GM21367 (cell line): ENCODE measurements around the gene SNRPD1.
"Not testable (repeated sequence)": the region's sequence is repeated elsewhere in the genome, so short reads cannot be mapped to it uniquely, and the experiment has no call there.

Experiments used
- ATAC-seq: cut with Tn5 transposase; IDR thresholded peaks from one replicate; pipeline ENCODE4 v1.9.1; 2021; ENCODE audit not compliant: unreplicated experiment

Gene SNRPD1

DNA sequence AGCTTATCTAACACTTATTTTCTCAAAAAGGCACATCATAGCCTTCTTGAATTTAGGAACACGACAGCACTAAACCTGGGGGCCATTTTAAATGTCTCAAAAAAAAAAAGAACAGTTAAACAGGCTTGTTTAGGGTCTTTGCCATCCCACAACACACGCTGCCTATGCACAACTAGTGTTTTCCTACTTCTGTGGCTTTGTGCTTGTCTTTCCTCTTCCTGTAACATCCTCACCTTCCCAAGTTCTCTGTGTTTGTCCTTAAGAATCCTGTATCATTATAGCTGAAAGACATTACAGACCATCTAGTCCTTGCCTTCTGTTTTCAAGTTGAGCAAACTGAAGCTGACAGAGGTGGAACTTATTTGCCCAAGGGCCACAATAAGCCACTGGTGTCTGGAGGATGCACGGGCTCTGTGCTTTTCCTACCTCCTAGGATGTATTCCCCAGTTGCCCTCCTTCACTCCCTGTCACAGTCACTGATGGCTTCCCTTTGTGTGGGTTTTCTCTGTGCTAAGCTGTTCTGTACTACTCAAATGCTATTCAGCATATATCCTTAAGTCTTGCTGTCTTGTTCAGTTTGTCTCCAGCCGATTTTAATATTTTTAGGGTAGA is 22.6 kb downstream of the SNRPD1 start:
- ATAC-seq, result no peak

DNA sequence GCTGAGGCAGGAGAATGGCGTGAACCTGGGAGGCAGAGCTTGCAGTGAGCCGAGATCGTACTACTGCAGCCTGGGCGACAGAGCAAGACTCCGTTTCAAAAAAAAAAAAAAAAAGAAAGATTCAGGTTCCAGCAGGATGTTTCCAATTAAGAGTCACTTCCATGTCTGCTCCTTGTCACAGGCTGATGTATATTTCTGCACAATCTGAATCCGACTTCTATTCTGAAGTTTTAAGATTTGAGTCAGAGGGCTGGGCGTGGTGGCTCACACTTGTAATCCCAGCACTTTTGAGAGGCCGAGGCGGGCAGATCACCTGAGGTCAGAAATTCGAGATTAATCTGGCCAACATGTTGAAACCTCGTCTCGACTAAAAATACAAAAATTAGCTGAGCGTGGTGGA is 24.7 kb downstream of the SNRPD1 start:
- no peak for ATAC-seq

DNA sequence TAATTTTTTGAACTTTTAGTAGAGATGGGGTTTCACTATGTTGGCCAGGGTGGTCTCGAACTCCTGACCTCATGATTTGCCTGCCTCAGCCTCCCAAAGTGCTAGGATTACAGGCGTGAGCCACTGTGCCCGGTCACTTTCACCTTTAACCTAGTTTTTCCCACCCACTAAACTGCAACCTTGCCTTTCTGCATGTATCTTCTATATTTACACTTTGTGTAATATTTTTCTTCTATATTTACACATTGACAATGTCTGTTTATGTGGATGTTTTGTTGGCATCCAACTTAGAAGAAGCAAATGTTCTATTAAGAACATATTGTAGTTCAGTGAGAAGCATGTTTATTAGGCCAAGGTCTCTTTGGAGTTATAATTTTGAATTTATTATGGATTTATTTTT is 26.7 kb downstream of the SNRPD1 start:
- ATAC-seq, result no peak

DNA sequence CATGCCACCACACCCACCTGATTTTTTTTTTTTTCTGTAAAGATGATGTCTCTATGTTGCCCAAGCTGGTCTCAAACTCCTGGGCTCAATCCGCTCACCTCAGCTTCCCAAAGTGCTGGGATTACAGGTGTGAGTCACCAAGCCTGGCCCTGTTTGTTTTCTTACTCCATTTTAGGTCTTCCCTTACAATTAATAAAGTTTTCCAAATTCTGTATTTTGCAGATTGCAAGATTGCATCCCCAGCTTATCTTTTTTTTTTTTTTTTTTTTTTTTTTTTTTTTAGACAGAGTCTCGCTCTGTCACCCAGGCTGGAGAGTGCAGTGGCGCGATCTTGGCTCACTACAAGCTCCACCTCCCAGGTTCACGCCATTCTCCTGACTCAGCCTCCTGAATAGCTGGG is 28.3 kb downstream of the SNRPD1 start:
- not testable (repeated sequence) for ATAC-seq

DNA sequence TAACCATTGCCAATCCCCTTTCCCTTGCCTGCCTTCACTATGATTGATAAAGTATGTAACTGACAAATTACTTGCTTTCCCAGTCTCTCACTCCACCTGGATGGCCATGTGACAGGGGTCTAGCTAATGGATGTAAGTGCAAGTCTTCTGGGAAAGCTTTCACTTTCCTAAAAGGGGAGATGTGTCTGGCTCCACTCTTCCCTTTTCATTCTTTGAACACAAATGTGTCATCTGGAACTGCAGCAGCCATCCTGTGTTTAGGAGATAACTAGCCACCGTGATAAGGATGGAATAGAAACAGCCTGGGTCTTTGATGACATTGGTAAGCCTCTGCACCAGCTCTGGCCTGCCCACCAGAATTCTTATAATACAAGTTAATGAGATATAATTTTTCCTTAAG is 38.2 kb downstream of the SNRPD1 start:
- no peak for ATAC-seq

DNA sequence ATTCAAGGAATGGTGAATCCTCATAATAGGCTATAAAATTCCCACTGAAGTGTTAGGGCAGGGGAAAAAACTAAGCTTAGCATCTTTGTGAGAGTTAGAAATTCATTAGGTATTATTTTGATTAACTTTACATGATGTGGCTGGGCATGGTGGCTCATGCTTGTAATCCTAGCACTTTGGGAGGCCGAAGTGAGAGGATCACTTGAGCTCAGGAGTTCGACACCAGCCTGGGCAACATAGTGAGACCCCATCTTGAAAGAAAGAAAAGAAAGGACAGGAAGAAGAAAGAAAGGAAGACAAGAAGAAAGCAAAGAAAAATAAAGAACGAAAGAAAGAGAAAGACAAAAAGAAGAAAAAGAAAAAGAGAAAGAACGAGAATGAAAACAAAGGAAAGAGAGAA is 40.0 kb downstream of the SNRPD1 start:
- ATAC-seq, result no peak

DNA sequence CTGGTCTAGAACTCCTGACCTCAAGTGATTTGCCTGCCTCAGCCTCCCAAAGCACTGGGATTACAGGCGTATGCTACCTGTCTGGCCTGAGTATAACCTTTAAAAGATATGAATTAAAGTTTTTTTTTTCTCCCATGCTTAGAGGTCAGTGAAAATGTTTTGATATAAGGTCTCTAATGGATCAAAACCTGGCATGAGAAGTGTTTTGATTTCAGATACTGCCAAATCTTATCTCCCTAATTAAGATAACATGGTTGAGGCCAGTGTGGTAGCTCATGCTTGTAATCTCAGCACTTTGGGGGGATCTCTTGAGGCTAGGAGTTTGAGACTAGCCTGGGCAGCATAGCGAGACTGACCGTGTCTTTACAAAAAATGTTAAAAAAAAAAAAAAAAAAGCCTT is 41.2 kb downstream of the SNRPD1 start:
- ATAC-seq, result no peak

DNA sequence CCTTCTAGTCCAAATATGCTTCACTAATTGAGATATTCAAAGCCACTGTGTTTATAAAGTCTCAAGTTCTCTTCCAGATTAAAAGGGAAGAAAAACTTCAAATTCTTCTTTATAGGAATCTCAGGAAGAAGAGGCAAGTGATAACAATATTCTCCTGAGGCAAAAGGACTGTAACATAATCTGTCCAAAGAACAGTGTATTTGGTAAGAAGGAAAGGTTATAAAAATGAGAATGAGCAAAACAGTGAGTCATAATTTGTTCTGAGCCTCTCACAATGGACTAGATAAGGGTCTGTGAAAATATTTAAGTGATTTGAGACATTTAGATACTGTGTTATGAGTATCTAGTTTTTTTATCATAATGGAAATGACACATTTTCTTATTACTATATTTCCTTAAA is 44.3 kb downstream of the SNRPD1 start:
- no peak for ATAC-seq

DNA sequence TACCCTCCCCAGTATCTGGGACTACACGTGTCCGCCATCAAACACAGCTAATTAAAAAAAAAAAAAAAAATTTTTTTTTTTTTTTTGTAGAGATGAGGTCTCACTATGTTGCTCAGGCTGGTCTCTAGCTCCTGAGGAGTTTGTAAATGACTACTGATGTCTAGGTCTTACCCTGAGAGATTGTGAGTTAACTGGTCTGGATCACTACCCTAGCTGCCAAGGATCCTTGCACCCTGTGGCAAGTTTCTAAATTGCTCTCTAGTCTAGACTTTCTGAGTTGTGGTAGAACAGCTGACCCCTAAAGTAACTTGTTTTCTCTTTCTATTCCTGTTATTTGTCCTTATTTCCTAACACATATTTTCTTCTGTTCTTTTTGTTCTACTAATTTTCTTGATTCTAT is 48.0 kb downstream of the SNRPD1 start:
- ATAC-seq, result no peak

DNA sequence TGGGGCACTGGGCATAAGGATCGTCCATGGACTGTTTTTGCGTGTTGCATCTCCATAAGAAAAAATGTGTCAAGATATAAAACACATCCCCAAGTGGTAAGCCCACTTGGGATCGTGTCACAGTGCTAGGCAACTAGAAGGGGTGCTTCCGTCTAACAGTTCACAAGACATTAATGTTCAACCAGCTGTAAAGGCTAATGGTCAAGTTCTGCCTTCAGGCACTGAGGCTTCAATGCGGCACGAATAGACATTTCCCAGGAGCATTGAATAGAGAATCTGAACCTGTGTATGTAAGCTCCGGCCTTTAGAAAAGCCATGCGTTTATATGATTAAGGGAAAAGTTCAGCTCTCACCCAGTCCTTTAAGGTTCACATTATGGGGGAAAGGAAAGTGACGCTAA is 50.5 kb downstream of the SNRPD1 start:
- no peak for ATAC-seq

DNA sequence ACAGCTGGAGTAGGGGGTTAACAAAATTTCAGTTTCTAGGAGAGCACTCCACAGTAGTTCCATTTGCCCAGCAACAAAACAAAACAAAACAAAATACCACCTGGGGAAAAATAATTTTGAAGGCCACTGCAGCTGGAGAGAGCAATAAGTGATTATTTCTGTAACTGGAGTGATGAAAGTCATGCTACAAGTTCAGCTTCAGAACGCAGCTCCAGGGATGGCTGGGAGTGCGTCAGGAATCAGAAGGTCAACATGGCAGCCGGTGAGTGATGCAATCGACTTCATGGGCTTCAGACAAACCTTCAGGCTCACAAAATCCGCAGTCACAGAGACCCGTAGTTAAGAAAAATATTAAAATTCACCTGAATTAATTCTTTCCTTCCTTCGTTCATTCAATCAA is 51.5 kb downstream of the SNRPD1 start:
- no peak for ATAC-seq

DNA sequence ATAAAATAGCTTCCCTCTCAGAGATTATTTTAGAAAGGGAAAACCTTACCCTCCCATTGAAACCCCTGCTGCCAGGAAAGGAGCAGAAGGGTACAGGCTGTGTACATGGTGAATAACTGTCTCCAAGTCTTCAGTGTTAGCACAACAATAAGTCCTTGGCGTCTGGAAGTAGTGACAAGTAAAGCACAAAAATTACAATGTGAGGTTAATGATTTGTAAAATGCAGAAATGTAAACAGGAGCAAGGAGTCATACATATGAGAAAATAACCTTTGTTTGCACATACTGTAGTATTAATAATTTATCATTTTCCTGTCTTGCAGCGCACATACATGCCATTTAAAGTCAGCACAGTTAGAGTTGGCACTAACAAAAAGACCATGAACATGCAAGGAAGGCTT is 52.0 kb downstream of the SNRPD1 start:
- ATAC-seq, result no peak

DNA sequence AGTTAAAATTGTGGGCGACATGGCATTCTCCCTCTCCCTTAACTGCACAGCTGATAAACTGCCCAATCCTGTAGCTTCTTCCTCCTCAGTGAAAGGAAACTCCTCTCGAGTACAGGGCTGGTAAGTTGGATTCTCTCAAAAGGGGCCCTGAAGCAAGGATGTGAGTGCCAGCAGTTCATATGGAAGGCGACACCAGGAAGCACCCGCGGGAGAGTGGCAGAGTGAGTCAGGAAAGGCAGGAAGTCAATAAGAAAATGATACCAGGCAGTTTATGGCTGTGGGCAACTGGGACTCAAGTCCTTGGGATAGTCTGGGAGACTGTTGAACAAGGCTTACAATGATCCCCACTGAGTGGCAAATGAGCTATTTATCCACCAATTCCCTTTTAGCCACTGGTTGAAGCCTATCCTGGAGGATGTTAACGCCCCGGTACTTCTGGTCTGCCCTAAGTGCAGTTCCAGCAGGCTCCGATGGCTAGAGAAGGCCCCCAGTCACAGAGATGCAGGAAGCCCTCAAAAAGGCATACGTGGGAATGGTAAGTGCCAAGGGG is 57.7 kb downstream of the SNRPD1 start:
- no peak for ATAC-seq

DNA sequence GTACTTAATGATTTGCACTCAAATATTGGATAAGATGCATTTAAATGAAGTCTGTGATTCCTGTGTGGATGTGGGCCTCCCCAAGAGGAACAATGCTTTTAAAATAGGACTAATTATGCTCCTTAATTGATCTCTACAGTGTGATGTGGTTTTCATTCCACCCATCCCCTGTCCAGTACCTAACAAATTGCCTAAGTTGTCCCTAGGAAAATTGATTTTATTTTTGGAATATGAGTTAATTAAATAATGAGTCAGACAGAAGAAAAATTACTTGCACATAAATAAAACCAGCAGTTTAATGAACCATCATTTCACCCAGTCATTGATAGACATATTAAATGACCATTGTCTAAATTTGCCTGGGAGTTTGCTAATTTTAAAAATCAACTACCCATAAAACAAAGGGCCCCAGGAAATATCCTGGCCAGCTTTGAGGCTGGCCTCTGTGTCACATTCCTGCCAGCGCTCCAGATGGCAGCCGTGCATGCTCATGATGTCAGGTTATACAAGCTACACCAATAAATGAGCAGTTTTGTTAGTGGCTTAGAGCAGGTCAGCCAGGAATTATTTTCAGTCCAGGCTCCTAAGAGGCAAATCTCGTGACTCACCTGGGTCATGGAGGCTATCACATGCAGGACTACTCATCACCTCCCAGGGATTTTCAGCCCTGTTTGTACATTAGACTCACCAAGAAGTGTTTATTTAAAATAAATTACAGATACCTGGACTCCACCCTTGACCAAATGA is 60.6 kb downstream of the SNRPD1 start:
- ATAC-seq, result no peak

DNA sequence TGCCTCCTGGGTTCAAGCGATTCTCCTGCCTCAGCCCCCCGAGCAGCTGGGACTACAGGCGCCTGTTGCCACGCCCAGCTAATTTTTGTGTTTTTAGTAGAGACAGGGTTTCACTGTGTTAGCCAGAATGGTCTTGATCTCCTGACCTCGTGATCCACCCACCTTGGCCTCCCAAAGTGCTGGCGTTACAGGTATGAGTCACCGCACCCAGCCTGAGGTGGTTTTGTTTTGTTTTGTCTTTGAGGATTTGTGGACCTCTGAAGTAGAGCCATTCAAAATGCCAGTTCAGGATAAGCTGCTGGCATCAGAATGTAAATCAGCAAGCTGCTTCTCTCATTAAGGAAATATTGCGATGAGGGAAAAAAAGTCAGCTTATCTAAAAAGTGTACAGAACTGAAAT is 63.2 kb downstream of the SNRPD1 start:
- ATAC-seq, result not testable (repeated sequence)

DNA sequence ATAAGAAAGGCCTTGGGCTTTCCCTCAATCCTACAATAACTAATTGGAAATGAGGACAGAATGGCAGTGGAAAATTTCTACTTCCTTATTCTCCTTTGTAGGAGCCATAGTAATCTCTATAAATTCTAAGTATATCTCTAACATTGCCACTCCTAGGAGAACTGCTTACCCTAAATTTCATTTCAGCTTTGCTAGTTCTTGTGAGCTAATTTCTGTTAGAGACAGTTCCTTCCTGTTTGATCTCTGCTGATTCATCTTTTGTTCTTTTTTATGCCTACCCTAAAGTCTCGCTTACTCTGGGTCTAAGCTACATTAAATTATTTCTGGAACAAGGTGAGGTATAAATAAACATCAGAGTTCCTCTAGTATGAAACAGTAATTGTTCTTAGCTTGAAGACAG is 66.7 kb downstream of the SNRPD1 start:
- ATAC-seq, result no peak

DNA sequence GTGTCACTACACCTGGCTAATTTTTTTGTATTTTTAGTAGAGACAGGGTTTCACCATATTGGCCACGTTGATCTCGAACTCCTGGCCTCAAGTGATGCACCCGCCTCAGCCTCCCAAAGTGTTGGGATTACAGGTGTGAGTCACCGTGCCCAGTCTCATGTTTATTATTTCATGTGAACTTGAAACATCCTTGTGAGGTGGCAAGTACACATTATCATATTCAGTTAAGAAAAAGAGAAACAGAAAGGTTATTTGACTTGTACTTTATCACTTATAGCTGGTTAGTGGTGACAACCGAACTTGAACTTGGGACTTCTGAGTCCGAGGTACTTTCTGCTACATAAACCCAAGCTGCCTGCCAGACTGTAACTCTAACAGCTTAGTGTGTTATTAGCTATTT is 68.0 kb downstream of the SNRPD1 start:
- ATAC-seq, result no peak

DNA sequence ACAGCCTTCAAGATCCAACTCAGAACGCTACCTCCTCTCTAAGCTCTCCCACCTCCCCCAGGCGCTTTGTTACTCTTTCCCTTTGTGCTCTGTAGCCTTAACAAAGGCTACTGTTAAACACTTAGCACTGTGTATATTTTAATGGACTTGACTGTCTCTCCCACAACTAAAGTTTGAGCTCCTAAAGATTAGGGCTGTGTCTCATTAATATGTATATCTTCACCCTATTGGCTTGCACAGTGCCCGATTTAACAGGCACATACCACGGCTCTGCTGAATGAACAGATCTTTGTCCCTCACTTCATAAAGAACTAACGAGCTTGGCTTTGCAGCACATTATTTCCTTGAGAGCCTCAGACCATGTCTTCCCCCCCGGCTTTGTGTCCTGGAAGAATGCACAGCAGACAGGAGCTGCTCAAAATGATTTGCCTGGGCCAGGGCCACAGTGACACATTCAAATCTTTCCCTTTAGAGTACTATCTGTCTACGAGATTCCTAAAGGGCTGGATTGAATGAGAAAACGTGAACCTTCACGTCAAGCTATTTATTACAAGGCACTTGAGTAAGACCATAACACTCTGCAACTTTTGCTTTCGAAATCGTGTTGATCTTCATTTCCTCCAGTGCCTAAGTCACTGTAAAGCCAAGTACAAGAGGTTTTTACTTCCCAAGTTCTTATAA is 70.4 kb downstream of the SNRPD1 start:
- ATAC-seq, result peak; percentile 37
